Thyroid gland (tissue), 4 donors: ENCODE measurements around the gene CLSTN2. TPM values are rescaled to one million over a fixed set of nuclear protein-coding genes. Genes with fewer than 3 reads are reported as not detected.

Experiments used
- DNase-seq, 2 donors: peaks; one replicate each; pipeline ENCODE4 v3.0.0-alpha.2; 2019
- H3K27ac ChIP-seq, 3 donors: fragments of 200-600 bp; sonication (generic); 1 replicate in 2 of 3; 2 replicates in 1 of 3; pipeline ENCODE4 v1.5.1; 2016 to 2019; ENCODE audit warnings: mild to moderate bottlenecking in 1 of 3, moderate library complexity in 1 of 3
- H3K27me3 ChIP-seq: fragments of 200-600 bp; sonication (generic); one replicate; pipeline ENCODE4 v1.5.1; 2019
- H3K36me3 ChIP-seq, 2 donors: fragments of 200-600 bp; sonication (generic); one replicate each; pipeline ENCODE4 v1.5.1; 2016 to 2019
- H3K4me1 ChIP-seq, 2 donors: fragments of 200-600 bp; sonication (generic); one replicate each; pipeline ENCODE4 v1.5.1; 2017 to 2019
- H3K4me3 ChIP-seq, 3 donors: fragments of 200-600 bp; sonication (generic); replicated peaks in 1 of 3; 1 replicate in 2 of 3; 2 replicates in 1 of 3; pipeline ENCODE4 v1.5.1; 2016; ENCODE audit warnings: mild to moderate bottlenecking in 1 of 3
- H3K9me3 ChIP-seq: fragments of 200-600 bp; sonication (generic); one replicate; pipeline ENCODE4 v1.5.1; 2017
- POLR2A ChIP-seq, 2 donors: fragments of 450-650 bp; IDR thresholded peaks; one replicate each; pipeline ENCODE4 v1.6.1; 2017; ENCODE audit warnings: antibody characterized with exemption in 2 of 2, mild to moderate bottlenecking in 2 of 2, moderate library complexity in 1 of 2
- WGBS, 2 donors: methylation state at CpG; one replicate each; pipeline ENCODE4 v1.1.5; 2017; 5-methylcytosine and 5-hydroxymethylcytosine counted together
- intact Hi-C: fragments of 100-400 bp; cut with DNase I; formaldehyde crosslinking; loops from one replicate; pipeline ENCODE4 v1.15.1; 2023
- total RNA-seq, 4 donors: library from RNA; depleted of rRNA; stranded (reverse); fragments of >200 nt; gene quantifications; one replicate each; pipeline ENCODE4 v1.2.3, GENCODE V29; 2016
- TF ChIP-seq, protein P1 (sequence below), 6 experiments: fragments of 200-600 bp in 3 of 6; fragments of 450-650 bp in 3 of 6; sonication (generic) in 3 of 6; IDR thresholded peaks; one replicate each; pipeline ENCODE4 v1.5.1; 2016 to 2019; ENCODE audit warnings: antibody characterized with exemption in 6 of 6, mild to moderate bottlenecking in 2 of 6, inconsistent platforms in 1 of 6, moderate library complexity in 1 of 6

CLSTN2 gene
- total RNA-seq, 4 donors from 2014 or later, result 9.7 to 32.9 (median 15.5) TPM

- Histone ChIP-seq H3K27ac (no peak overlapping the region), H3K9me3 (no peaks in the 10 kb centered on the region), H3K27me3 (no peaks in the 10 kb centered on the region), H3K36me3 (no peaks in the 10 kb centered on the region), H3K4me1 (no peaks in the 10 kb centered on the region), H3K4me3 (no peak overlapping the region)
- TF ChIP-seq, protein P1, sequence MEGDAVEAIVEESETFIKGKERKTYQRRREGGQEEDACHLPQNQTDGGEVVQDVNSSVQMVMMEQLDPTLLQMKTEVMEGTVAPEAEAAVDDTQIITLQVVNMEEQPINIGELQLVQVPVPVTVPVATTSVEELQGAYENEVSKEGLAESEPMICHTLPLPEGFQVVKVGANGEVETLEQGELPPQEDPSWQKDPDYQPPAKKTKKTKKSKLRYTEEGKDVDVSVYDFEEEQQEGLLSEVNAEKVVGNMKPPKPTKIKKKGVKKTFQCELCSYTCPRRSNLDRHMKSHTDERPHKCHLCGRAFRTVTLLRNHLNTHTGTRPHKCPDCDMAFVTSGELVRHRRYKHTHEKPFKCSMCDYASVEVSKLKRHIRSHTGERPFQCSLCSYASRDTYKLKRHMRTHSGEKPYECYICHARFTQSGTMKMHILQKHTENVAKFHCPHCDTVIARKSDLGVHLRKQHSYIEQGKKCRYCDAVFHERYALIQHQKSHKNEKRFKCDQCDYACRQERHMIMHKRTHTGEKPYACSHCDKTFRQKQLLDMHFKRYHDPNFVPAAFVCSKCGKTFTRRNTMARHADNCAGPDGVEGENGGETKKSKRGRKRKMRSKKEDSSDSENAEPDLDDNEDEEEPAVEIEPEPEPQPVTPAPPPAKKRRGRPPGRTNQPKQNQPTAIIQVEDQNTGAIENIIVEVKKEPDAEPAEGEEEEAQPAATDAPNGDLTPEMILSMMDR (IDR thresholded peaks at IDR 0.05), result no peak
- intact Hi-C loops, result no loop called here
- 93 to 95% methylated on average over 1 of the region's 1 CpG for WGBS, 2 donors
- DNase-seq, result no peak
These were observed 115.4 kb downstream of the CLSTN2 start for GRCh38 chr3:140050396-140050795.

DNA sequence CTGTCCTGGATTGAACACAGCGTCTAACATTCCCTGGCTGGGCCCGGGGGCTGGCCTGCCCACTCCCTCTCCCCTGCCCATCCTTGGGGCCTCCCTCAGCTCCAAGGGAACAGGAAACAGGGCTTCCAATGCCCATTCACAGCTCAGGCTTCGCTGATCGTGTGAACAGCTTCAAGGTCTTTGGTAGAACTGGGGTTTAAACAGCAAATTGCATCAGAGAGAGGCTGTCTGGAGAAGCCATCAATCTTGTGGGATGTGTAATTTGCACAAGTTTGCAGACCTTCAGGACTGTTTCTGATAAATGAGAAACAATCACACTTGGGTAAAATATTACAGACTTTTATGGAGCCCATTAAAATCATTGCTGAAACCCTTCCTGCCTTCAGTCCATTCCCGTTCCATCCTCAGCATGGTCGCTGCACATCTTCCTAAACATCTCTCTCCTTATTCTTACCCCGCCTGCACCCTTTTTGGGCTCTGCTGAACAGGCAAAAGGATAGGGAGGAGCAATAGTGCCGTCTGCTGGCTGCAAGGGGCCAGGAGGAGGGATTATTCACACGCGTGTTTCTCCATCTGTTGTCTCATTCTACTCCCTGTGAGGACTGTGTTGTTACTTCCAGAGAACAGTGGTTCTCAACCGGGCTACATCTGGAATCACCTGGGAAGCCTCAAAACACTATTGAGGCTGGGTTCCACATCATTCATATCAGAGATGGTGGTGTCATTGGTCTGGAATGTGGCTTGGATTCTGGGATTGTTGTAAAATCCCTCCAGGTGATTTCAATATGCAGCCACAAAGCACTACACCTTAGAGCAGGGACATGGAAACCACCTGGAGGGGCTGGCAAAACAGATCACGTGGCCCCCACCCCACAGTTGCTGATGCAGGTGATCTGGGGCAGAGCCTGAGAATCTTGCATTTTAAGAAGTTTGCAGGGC lies 116.3 kb downstream of the CLSTN2 start:
- peak; percentile 25 to 40 for DNase-seq
- H3K27me3 ChIP-seq, result no peaks in the 10 kb centered on the region
- TF ChIP-seq, protein P1 (IDR thresholded peaks at IDR 0.05), result peak in 3 of 6 experiments; percentile 14 to 56 (median 44)
- TF ChIP-seq POLR2A (IDR thresholded peaks at IDR 0.05), result no peak
- H3K9me3 ChIP-seq, result no peaks in the 10 kb centered on the region
- H3K4me1 ChIP-seq, result no peaks in the 10 kb centered on the region
- H3K4me3 ChIP-seq, result no peak overlapping the region
- intact Hi-C loops, result no loop called here
- H3K27ac ChIP-seq, result no peak overlapping the region
- no peaks in the 10 kb centered on the region for H3K36me3 ChIP-seq
- WGBS, 2 donors, result 42 to 52% methylated on average over 12 of the region's 12 CpGs

DNA sequence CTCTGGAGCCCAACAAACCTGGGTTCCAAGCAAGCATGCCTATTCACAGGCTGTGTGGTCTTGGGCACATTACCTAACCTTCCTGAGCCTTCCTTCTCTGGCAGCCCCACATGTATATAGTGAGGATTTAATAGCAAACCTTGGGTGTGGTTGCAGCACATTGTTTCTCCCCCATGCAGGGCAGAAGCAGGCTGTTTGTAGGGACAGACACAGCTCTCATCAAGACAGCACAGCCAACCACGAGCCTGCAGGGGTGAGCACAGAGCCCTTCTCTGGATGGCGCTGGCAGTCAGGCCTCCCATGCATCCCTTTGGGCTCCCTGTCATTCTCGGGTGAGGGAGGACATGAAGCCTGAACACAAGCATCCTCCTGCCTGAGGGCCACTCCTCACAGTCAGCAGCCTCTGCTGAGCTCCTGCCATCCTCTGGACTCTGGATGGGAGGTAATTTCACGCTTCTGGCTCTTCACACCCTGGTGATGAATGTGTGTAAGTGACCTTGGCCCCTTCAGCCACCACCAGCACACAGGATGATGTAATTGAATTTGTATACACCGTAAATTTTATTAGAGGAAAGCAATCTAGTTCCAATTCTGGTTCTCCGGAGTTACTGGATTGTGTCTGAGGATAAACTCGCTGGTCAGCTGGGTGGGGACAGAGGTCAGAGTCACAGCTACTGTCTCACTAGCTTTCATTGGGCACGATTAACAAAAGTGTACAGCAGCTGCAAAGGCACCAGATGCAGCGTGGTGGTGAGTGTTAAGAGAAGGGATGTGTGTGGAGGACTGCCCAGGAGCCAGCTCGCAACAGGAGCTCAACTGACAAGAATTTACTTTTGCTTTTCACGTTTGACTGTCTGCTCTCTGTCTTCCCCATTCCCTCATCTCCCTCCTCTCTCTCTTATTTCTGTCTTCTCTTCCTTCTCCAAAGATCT lies 118.1 kb downstream of the CLSTN2 start:
- no peak overlapping the region for H3K27ac ChIP-seq
- H3K9me3 ChIP-seq, result no peaks in the 10 kb centered on the region
- intact Hi-C loops, result no loop called here
- WGBS, 2 donors, result 59 to 73% methylated on average over 11 of the region's 11 CpGs
- TF ChIP-seq POLR2A (IDR thresholded peaks at IDR 0.05), result no peak
- TF ChIP-seq, protein P1 (IDR thresholded peaks at IDR 0.05), result no peak
- H3K27me3 ChIP-seq, result no peaks in the 10 kb centered on the region
- no peaks in the 10 kb centered on the region for H3K4me1 ChIP-seq
- DNase-seq, result no peak
- H3K36me3 ChIP-seq, result no peaks in the 10 kb centered on the region
- H3K4me3 ChIP-seq, result no peak overlapping the region

- no peak for DNase-seq
- intact Hi-C loops, result no loop called here
- Histone ChIP-seq H3K27ac (no peak overlapping the region), H3K36me3 (no peaks in the 10 kb centered on the region), H3K4me1 (no peaks in the 10 kb centered on the region), H3K4me3 (no peak overlapping the region), H3K27me3 (no peaks in the 10 kb centered on the region), H3K9me3 (no peaks in the 10 kb centered on the region)
- 84 to 94% methylated on average over 3 of the region's 3 CpGs for WGBS, 2 donors
- TF ChIP-seq, protein P1 (IDR thresholded peaks at IDR 0.05), result no peak
- TF ChIP-seq POLR2A (IDR thresholded peaks at IDR 0.05), result no peak
These were observed 118.8 kb downstream of the CLSTN2 start for GRCh38 chr3:140053794-140054193.
